ENCODE results near the gene FERMT3.
A peak's percentile ranks its signal among the peaks of the same experiment; 100 is the strongest.

The FERMT3 gene

GRCh38 chr11:64262271-64263002 lies 55.9 kb downstream of the FERMT3 start:
- DNase-seq (ENCODE audit: low read depth in 2 of 3, low spot score in 1 of 3) = no peak

GRCh38 chr11:64263021-64263946 lies 56.8 kb downstream of the FERMT3 start:
- DNase-seq (ENCODE audit: low read depth in 2 of 3, low spot score in 1 of 3) = no peak

GRCh38 chr11:64263947-64264317 lies 57.4 kb downstream of the FERMT3 start:
- DNase-seq (ENCODE audit: low read depth in 2 of 3, low spot score in 1 of 3) = no peak

- DNase-seq (ENCODE audit: low read depth in 2 of 3, low spot score in 1 of 3) = no peak
Observed at GRCh38 chr11:64264371-64264852, 57.9 kb downstream of the FERMT3 start.

GRCh38 chr11:64265176-64266160 lies 58.9 kb downstream of the FERMT3 start:
- no peak for DNase-seq (ENCODE audit: low read depth in 2 of 3, low spot score in 1 of 3)

- no peak for DNase-seq (ENCODE audit: low read depth in 2 of 3, low spot score in 1 of 3)
Observed at GRCh38 chr11:64266339-64266738, 59.8 kb downstream of the FERMT3 start.

GRCh38 chr11:64267207-64267945 lies 60.9 kb downstream of the FERMT3 start:
- no peak for DNase-seq (ENCODE audit: low read depth in 2 of 3, low spot score in 1 of 3)

- DNase-seq (ENCODE audit: low read depth in 2 of 3, low spot score in 1 of 3) = no peak
Observed at GRCh38 chr11:64268025-64268892, 61.7 kb downstream of the FERMT3 start.

GRCh38 chr11:64268893-64269539 lies 62.5 kb downstream of the FERMT3 start:
- DNase-seq (ENCODE audit: low read depth in 2 of 3, low spot score in 1 of 3) = peak in 2 of 3 donors; percentile 32 to 41

GRCh38 chr11:64269540-64270220 lies 63.2 kb downstream of the FERMT3 start:
- DNase-seq (ENCODE audit: low read depth in 2 of 3, low spot score in 1 of 3) = peak; percentile 96 to 97 (median 97)

Measured in stimulated activated CD4-positive, alpha-beta T cell treated with anti-CD3 and anti-CD28 coated beads, Interleukin-12 subunit alpha, Interleukin-12 subunit beta, amount 100 ng/mL, for 48 hours (primary cell).